Measurements from ENCODE around the gene AHCYL1. TPM values are rescaled to one million over a fixed set of nuclear protein-coding genes. Genes with fewer than 3 reads are reported as not detected.
A peak's percentile ranks its signal among the peaks of the same experiment; 100 is the strongest.

The AHCYL1 gene
- total RNA-seq, 1 experiment from 2014 or later: 89.6 TPM

DNA sequence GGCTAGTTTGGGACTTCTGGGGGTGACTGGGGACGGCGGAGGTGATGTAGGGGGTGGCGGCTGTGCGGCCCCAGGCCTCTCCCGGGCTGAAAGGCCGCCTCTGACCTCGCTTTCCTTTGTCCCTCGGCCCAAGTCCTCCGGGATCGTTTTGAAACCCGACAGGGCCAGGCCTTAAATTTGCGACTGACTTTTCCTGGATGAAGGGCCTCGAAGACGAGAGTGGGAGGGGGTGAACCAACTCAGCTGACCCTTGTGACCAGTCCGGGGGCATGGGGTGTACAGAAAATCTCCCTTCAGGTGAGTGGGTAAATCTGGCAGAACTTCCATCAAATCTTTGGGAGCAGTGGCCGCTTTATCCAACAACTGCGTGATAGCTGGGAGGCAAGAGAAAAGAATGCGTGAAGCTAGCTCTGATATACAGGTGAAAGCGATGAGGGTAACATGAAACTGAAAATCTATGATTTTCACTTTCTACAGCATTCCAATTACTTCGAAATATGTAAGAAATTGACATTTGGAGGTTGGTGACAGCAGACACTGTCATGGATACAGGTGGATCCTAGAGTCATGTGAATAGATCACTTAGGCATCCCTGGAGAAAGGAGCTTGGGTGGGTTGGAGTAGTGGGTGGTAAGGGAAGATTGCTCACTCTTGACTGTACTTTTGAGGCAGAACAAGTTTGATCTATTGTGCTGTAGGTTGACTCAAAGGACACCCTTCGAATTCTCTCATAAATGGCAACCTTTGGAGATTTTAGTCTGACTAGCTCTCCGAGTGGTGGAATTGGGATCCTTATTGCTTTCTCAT is 885 bp downstream of the AHCYL1 start:
- no peak for DNase-seq (ENCODE audit: low spot score)
- ChIA-PET POLR2A (ENCODE audit: low non-redundant PET) (interaction anchor here (0.6 kb wide), 2 partner anchors 13 to 190 kb away, joined by 3 to 11 read pairs; no protein-coding TSS in a partner anchor), CTCF (interaction anchor here (0.6 to 3.0 kb wide), 7 partner anchors 46 to 439 kb away, joined by 3 to 95 read pairs (median 6); partner anchors contain the start of gene GNAI3)

DNA sequence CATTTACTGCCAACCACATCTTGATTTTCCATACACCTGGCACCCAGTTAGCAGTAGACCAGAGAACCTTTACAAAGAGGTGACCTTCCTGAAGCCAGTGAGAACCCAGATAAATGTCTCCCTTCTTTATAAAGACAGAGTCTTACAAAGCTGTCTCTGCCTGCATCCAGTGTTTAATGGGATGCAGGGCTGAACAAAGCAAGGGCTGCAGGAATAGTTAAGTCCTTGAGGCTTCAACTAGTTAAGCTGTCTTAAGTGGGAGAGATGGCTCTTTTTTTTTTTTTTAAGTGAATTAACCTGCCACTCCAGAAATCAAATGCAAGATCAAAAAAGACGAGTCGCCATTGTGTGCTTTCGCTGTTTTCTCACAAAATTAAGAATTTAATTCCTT is 1.5 kb downstream of the AHCYL1 start:
- TF ChIP-seq, protein P1, sequence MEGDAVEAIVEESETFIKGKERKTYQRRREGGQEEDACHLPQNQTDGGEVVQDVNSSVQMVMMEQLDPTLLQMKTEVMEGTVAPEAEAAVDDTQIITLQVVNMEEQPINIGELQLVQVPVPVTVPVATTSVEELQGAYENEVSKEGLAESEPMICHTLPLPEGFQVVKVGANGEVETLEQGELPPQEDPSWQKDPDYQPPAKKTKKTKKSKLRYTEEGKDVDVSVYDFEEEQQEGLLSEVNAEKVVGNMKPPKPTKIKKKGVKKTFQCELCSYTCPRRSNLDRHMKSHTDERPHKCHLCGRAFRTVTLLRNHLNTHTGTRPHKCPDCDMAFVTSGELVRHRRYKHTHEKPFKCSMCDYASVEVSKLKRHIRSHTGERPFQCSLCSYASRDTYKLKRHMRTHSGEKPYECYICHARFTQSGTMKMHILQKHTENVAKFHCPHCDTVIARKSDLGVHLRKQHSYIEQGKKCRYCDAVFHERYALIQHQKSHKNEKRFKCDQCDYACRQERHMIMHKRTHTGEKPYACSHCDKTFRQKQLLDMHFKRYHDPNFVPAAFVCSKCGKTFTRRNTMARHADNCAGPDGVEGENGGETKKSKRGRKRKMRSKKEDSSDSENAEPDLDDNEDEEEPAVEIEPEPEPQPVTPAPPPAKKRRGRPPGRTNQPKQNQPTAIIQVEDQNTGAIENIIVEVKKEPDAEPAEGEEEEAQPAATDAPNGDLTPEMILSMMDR (conservative IDR thresholded peaks at IDR 0.05; ENCODE audit: low read depth, low read length): no peak
- TF ChIP-seq EZH2 (IDR thresholded peaks at IDR 0.05; ENCODE audit: borderline replicate concordance, low read depth, low read length, poor library complexity, severe bottlenecking): no peak
- peak overlapping the region; percentile 77 for H3K4me3 ChIP-seq (ENCODE audit: low read depth, low read length, poor library complexity, severe bottlenecking)
- no peaks in the 10 kb centered on the region for H3K27me3 ChIP-seq (replicated peaks; ENCODE audit: insufficient read depth, low read depth, low read length, poor library complexity)
- POLR2A ChIA-PET (ENCODE audit: low non-redundant PET): interaction anchor here (0.6 kb wide), 1 partner anchor 13 kb away, joined by 11 read pairs; no protein-coding TSS in a partner anchor
- no peak for DNase-seq (ENCODE audit: low spot score)
- H3K36me3 ChIP-seq (ENCODE audit: insufficient read depth, low read length, poor library complexity, severe bottlenecking): no peaks in the 10 kb centered on the region
- BruUV-seq (replicated peaks): no TSS peak
- H3K27ac ChIP-seq (ENCODE audit: low read depth, low read length, poor library complexity, severe bottlenecking): no peak overlapping the region
- intact Hi-C loops (cut with micrococcal nuclease; ENCODE audit: unreplicated experiment): loop anchor here (5.0 kb wide), 1 partner anchor 344 kb away; no protein-coding TSS in a partner anchor
- H3K4me1 ChIP-seq (ENCODE audit: insufficient read depth, low read length, poor library complexity, severe bottlenecking): peaks cover 32% of the 10 kb centered on the region
- no peaks in the 10 kb centered on the region for H3K9me3 ChIP-seq (ENCODE audit: low read depth, low read length, poor library complexity, severe bottlenecking)
- CTCF ChIA-PET: interaction anchor here (1.3 kb wide), 1 partner anchor 209 kb away, joined by 6 read pairs; no protein-coding TSS in a partner anchor

More for the DNA sequence above, 885 bp downstream of the AHCYL1 start:
- Histone ChIP-seq H3K4me3 (ENCODE audit: low read depth, low read length, poor library complexity, severe bottlenecking) (peak overlapping the region; percentile 77), H3K27ac (ENCODE audit: low read depth, low read length, poor library complexity, severe bottlenecking) (peak overlapping the region; percentile 93), H3K36me3 (ENCODE audit: insufficient read depth, low read length, poor library complexity, severe bottlenecking) (no peaks in the 10 kb centered on the region), H3K4me1 (ENCODE audit: insufficient read depth, low read length, poor library complexity, severe bottlenecking) (peaks cover 28% of the 10 kb centered on the region), H3K9me3 (ENCODE audit: low read depth, low read length, poor library complexity, severe bottlenecking) (no peaks in the 10 kb centered on the region), H3K27me3 (replicated peaks; ENCODE audit: insufficient read depth, low read depth, low read length, poor library complexity) (no peaks in the 10 kb centered on the region)
- no TSS peak for BruUV-seq (replicated peaks)
- intact Hi-C loops (cut with micrococcal nuclease; ENCODE audit: unreplicated experiment): loop anchor here (5.0 kb wide), 1 partner anchor 343 kb away; no protein-coding TSS in a partner anchor
- no peak for TF ChIP-seq EZH2 (IDR thresholded peaks at IDR 0.05; ENCODE audit: borderline replicate concordance, low read depth, low read length, poor library complexity, severe bottlenecking)
- TF ChIP-seq, protein P1 (conservative IDR thresholded peaks at IDR 0.05; ENCODE audit: low read depth, low read length): no peak

DNA sequence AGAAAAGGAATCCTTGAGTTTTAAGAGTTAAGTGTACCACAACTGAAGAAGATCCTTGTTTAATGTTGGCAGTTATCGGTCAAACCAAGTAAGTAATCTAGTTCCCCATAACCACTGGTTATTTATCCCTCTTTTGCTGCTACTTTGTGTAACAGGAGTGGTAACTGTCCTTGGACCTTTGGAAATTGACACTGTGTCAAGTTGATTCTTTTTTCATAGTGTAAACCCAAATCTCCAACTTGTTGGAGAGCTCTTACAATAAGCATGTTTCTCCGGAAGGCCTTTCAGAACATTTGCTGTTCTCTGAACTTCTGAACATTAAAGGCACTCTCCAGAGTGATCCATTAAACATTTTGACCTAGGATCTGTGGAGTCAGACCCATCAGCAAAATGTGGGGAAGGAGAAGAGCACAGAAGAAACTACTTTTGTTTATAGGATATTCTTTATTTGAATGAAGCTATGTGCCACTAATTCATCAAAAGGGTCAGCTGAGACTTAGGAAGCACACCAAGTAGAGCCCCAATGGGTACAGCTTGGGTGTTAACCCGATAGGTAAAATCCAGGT is 3.9 kb downstream of the AHCYL1 start:
- no peak for TF ChIP-seq EZH2 (IDR thresholded peaks at IDR 0.05; ENCODE audit: borderline replicate concordance, low read depth, low read length, poor library complexity, severe bottlenecking)
- TF ChIP-seq, protein P1 (conservative IDR thresholded peaks at IDR 0.05; ENCODE audit: low read depth, low read length): no peak
- intact Hi-C loops (cut with micrococcal nuclease; ENCODE audit: unreplicated experiment): loop anchor here (5.0 kb wide), 1 partner anchor 346 kb away; no protein-coding TSS in a partner anchor

More for the DNA sequence above, 3.9 kb downstream of the AHCYL1 start:
- H3K36me3 ChIP-seq (ENCODE audit: insufficient read depth, low read length, poor library complexity, severe bottlenecking): no peaks in the 10 kb centered on the region
- H3K9me3 ChIP-seq (ENCODE audit: low read depth, low read length, poor library complexity, severe bottlenecking): no peaks in the 10 kb centered on the region
- H3K4me1 ChIP-seq (ENCODE audit: insufficient read depth, low read length, poor library complexity, severe bottlenecking): peaks cover 32% of the 10 kb centered on the region
- H3K4me3 ChIP-seq (ENCODE audit: low read depth, low read length, poor library complexity, severe bottlenecking): no peak overlapping the region
- no peaks in the 10 kb centered on the region for H3K27me3 ChIP-seq (replicated peaks; ENCODE audit: insufficient read depth, low read depth, low read length, poor library complexity)
- ChIA-PET POLR2A (ENCODE audit: low non-redundant PET) (no interaction called here), CTCF (no interaction called here)
- BruUV-seq (replicated peaks): no TSS peak
- H3K27ac ChIP-seq (ENCODE audit: low read depth, low read length, poor library complexity, severe bottlenecking): peak overlapping the region; percentile 29
- DNase-seq (ENCODE audit: low spot score): no peak

Data from A673 (cell line).